ENCODE data around the gene UNC13B.

DNA sequence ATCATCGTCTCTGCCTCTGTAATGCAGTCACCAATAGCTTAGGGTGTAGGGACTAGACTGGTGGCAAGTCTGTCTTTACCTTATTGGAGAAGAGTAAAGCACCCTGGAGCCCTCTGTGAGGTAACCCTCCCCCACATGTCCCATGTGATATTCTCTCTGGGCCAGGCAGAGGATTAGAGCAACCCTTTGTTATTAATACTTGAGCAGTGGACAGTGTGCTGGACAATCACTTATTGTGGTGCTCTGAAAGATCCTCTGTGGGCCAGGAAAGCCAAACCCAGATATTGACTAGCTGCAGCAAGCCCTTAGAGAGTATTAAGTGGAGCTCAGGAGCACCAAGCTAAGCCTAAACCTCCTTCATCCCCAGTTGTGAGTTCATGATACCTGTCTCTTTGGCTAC is 188.4 kb downstream of the UNC13B start:
- TF ChIP-seq CREB1 (IDR thresholded peaks at IDR 0.05; ENCODE audit: low read depth) (no peak), TAF1 (IDR thresholded peaks at IDR 0.05; ENCODE audit: low read depth) (no peak), TCF12 (IDR thresholded peaks at IDR 0.05; ENCODE audit: low read depth) (no peak), TEAD4 (IDR thresholded peaks at IDR 0.05) (no peak), EGR1 (IDR thresholded peaks at IDR 0.05) (no peak), EP300 (IDR thresholded peaks at IDR 0.05; ENCODE audit: borderline replicate concordance) (no peak), YY1 (IDR thresholded peaks at IDR 0.05; ENCODE audit: low read depth) (no peak), NFIC (IDR thresholded peaks at IDR 0.05) (no peak), CEBPB (IDR thresholded peaks at IDR 0.05) (no peak), RAD21 (IDR thresholded peaks at IDR 0.05; ENCODE audit: low read depth) (no peak), ZBTB7A (IDR thresholded peaks at IDR 0.05; ENCODE audit: low read depth) (no peak)
- TF ChIP-seq, protein P1, sequence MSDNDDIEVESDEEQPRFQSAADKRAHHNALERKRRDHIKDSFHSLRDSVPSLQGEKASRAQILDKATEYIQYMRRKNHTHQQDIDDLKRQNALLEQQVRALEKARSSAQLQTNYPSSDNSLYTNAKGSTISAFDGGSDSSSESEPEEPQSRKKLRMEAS (IDR thresholded peaks at IDR 0.05): no peak
- TF ChIP-seq, protein P2, sequence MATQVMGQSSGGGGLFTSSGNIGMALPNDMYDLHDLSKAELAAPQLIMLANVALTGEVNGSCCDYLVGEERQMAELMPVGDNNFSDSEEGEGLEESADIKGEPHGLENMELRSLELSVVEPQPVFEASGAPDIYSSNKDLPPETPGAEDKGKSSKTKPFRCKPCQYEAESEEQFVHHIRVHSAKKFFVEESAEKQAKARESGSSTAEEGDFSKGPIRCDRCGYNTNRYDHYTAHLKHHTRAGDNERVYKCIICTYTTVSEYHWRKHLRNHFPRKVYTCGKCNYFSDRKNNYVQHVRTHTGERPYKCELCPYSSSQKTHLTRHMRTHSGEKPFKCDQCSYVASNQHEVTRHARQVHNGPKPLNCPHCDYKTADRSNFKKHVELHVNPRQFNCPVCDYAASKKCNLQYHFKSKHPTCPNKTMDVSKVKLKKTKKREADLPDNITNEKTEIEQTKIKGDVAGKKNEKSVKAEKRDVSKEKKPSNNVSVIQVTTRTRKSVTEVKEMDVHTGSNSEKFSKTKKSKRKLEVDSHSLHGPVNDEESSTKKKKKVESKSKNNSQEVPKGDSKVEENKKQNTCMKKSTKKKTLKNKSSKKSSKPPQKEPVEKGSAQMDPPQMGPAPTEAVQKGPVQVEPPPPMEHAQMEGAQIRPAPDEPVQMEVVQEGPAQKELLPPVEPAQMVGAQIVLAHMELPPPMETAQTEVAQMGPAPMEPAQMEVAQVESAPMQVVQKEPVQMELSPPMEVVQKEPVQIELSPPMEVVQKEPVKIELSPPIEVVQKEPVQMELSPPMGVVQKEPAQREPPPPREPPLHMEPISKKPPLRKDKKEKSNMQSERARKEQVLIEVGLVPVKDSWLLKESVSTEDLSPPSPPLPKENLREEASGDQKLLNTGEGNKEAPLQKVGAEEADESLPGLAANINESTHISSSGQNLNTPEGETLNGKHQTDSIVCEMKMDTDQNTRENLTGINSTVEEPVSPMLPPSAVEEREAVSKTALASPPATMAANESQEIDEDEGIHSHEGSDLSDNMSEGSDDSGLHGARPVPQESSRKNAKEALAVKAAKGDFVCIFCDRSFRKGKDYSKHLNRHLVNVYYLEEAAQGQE (IDR thresholded peaks at IDR 0.05; ENCODE audit: low read depth): no peak
- TF ChIP-seq, protein P3, sequence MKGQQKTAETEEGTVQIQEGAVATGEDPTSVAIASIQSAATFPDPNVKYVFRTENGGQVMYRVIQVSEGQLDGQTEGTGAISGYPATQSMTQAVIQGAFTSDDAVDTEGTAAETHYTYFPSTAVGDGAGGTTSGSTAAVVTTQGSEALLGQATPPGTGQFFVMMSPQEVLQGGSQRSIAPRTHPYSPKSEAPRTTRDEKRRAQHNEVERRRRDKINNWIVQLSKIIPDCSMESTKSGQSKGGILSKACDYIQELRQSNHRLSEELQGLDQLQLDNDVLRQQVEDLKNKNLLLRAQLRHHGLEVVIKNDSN (IDR thresholded peaks at IDR 0.05): no peak
